NCI-H2196 treated with DMSO at 0.1 percent for 48 hours (cell line): ENCODE data around the gene CDCA8.
"Not testable (repeated sequence)": the region's sequence is repeated elsewhere in the genome, so short reads cannot be mapped to it uniquely, and the experiment has no call there.

Experiments used
- DNase-seq: peaks from one replicate; lab custom pipeline; 2025; ENCODE audit not compliant: unreplicated experiment; lab: John Stamatoyannopoulos, UW

The CDCA8 gene

DNA sequence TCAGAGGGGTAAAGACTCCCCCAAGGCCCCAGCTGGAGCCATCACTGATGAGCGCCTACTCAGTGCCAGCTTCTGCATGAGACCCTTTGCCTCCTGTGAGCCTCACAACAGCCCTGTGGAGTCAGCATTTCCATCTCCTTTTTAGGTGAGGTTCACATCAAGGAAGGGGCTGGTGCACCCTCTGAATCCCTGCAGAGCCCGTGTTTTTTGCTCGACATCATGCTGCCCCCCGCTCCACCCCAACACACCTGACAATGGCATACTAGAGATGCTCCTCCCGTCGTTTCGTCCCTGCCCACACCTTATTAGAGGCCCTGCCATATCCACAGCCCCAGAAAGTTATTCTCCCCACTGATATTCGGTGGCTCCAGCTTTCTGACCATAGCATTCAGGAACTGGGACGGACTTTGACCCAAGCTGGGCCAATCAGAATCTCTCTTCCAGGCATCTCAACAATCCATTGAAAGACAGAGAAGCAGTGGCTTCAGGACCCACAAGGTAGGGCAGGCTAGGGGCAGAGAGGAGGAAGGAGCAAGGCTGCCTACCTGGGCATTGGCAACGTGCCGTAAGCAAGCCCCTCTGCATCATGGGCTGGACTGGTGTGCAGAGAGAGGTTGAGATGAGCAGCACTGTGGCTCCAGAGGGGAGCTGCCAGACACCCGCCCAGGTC, 39.9 kb downstream of the CDCA8 start:
- no peak for DNase-seq

DNA sequence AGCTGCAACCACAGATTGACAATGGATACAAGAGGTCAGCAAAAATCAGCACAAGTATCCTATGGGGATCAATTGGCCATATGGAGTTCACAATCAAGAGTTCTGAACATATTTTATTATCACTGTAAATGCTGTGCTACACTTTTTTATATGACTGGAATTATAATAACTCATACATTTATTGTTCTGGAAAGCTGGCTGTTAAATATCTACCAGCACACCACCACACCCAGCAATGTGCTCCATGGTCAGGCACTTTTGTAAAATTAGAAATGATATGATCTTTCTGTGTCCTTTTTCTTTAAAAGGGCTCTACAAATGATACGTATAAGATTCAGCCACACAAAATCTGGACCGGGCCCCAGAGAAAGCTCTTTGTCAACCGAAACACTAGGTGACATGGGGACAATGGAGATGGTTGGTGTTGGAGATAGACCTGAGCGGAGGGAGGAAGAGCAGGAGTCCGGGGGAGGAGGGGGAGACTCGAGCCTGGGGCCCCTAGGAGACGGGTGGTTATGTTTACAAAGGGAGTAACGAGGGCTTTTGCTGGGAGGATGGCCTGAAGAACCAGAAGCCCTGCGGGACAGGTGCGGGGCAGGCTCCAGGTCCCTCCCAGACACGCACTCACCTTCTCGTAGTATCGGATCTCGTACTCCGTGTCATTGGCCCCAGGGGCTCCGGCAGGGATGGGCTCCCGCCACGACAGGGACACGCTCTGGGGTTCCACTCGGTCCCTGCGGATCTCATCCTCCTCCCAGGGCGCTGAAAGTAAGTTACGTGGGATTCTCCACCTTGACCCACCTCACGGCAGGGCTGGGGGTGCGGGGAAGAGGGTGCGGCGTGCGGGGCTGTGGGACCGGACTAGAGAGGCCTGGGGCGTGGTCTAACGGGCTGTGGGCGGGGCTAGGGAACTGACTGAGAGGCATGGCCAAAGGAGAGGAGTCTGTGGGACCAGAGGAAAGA, 42.6 kb downstream of the CDCA8 start:
- DNase-seq = no peak

DNA sequence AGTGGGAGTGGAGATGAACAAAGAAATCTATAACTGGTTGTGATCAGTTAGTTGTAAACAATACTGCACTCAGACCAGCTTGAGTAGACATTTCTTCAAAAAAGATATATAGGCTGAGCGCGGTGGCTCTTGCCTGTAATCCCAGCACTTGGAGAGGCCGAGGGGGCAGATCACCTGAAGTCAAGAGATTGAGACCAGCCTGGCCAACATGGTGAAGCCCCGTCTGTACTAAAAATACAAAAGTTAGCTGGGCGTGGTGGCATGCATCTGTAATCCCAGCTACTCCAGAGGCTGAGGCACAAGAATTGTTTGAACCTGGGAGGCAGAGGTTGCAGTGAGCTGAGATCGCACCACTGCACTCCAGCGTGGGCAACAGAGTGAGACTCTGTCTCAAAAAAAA, 45.7 kb downstream of the CDCA8 start:
- DNase-seq = not testable (repeated sequence)

DNA sequence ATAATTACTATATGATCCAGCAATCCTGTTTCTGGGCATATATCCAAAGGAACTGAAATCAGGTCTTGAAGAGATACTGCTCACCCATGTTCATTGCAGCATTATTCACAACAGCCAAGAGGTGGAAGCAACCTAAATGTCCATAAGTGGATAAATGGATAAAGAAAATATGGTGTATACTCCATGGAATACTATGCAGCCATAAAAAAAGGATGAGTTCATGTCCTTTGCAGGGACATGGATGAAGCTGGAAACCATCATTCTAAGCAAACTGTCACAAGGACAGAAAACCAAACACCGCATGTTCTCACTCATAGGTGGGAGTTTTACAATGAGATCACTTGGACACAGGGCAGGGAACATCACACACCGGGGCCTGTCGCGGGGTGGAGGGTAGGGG, 46.3 kb downstream of the CDCA8 start:
- not testable (repeated sequence) for DNase-seq

DNA sequence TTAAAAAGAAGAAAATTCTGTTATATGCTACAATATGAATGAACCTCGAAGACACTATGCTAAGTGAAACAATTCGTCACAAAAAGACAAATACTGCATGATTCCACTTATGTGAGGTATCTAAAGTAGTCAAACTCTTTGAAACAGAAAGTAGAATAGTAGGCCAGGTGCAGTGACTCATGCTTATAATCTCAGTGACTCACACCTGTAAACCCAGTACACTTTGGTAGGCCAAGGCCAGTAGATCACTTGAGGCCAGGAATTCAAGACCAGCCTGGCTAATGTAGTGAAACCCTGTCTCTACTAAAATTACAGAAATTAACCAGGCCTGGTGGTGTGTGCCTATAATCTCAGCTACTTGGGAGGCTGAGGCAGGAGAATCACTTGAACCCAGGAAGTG, 46.9 kb downstream of the CDCA8 start:
- peak; percentile 14 for DNase-seq

DNA sequence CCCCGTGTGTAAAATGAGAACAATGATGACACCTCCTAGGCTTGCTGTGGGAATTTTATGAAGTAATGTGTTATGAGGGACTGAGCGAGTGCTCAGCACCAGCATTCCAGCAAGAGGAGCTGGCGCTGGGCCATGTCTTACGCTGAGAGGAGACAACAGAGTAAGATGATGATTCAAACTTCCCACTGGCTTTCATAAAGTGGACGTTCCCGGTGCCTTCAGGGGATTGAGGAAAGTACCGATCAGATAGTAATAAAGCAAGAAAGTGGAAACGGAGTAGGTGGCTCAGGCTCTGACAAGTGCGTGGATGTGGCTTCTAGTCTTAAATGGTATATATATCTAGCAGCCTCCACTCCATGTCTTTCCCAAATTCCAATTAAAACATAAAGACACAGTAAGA, 48.8 kb downstream of the CDCA8 start:
- DNase-seq = no peak

DNA sequence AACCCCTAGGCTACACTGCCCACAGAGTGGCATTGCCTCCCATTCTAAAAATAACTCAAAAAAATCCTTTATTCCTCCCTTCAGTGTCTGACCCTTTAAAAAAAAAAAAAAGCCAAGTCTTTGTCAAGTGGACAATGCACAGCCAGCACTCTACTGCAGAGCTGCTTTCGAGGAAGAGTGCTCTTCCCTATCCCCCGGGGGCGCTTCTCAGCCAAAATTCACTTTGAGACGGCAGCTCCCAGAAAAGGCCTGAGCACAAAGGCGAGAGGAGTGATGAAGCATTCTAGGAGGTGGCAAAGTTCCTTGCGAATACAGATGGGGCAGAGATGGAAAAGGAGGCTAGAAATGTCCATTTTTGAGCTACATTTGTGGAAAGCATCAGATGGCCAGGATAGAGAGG, 49.3 kb downstream of the CDCA8 start:
- DNase-seq = no peak

DNA sequence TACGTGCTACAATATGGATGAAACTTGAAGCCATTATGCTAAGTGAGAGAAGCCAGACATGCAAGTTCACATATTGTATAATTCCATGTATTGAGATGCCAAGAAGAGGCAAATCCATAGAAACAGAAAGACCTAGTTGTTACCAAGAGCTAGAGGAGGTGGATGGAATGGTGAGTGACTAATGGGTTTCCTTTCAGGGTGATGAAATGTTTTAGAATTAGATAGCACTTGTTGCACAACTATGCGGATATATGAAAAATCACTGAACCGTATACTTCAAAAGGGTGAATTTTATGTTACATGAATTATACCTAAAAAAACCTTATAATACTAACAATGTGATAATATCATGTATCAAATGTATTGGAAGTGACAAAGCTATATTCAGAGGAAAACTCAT, 54.5 kb downstream of the CDCA8 start:
- no peak for DNase-seq

DNA sequence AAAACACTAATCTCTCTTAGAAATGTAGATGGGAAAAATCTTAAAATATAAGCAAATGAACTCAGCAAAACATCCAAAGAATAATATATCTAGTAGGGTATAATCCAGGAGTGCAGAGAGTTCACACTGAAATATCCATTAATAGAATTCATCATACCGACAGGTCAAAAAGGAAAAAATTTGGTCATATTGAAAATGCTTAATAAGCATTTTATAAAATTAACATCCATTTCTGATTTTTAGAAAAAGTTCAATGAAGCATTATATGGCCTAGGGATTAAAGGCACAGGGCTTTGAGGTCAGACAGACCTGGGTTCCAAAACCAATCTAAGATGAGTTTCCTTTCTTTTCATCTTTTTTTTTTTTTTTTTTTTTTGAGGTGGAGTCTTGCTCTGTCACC, 56.2 kb downstream of the CDCA8 start:
- no peak for DNase-seq

DNA sequence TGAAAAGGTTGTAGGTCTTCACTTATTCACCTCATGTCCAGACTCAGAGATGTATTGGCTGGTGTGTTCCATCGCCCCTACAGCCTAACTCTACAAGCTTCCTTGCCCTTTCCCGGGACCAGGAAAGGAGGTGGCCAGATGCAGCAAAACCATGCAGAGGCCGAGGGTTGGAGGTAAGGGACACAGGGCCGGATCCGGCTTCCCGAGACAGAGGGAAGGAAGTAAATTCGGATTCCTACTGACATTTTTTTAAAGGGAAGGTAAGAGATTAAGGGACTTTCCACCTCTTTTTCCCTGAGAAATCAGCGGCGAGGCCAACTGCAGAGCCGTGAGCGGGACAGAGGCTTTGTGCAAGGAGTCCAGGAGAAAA, 59.9 kb downstream of the CDCA8 start:
- DNase-seq = no peak

DNA sequence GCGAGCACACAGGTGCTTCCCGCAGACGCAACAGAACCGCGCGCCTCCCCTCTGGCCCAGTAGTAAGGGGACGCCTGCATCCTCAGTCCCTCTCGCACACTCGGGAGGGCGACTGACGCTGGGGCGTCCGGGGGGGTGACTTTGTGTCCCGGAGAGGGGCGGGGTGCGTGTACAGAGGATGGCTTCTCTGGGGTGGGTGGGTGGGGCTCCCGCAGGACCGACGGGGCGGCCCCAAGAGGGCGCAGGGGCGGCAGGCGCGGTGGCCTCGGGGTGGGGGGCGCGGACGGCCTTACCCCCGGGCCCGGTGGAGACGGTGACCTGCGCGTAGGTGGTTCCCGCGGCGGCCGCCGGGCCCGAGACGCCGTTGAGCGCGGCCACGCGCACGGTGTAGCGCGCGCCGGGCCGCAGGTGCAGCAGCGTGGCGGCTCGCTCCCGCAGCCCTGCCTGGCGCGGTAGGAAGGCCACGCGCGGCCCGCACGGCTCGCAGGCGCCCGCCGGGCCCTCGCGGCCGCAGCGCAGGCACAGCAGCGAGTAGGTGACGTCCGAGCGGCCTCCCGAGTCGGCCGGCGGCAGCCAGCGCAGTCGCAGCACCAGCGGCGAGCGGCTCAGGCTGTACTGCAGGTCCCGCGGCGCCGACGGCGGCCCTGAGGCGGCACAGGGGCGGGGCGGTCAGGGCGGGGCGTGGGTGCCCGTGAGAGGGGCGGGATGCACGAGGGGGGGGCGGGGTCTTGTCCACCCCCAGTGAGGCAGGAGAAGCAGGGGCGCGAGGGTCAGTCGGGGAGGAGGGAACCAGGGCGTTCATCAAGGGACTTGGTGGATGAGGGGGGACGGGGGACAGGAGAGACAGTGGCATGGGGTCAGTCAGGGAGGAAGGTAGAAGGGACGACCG, 60.5 kb downstream of the CDCA8 start:
- DNase-seq = no peak

DNA sequence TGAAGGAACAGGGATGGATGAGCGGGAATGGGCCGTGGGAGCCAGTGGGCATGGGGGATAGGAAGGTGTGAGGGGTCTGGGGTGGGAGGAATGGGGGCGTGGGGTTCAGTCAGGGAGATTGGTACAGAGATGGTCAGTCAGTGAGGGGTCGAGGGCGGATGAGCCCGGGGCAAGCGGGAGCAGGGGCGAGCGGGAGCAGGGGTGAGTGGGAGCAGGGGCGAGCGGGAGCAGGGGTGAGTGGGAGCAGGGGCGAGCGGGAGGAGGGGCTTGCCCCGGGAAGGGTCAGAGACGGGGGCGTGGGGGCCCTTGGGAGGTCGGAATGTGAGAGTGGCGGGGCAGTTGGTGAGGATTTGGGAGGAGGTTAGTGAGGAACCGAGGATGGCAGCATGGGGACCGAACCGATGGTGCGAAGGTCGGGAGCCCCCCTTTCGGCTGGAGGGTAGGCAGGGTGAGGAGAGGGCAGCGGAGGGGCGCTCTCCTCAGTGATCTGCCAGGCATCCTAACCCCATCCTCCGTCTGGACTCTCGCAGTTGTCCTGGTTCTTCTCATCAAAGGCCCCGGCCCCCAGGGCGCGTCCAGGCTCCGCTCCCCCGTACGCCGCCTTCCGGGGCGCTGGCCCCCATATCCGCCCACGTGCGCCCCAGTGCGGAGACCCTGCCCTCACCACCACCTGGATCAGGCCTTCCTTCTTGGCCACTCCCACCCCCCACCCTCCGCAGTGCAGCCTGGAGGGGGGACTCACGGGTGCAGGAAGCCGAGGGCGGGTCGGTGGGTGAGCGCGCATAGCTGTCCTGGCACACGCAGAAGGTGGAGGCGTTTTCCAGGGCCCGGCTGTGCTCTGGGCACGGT, 61.4 kb downstream of the CDCA8 start:
- DNase-seq = no peak

DNA sequence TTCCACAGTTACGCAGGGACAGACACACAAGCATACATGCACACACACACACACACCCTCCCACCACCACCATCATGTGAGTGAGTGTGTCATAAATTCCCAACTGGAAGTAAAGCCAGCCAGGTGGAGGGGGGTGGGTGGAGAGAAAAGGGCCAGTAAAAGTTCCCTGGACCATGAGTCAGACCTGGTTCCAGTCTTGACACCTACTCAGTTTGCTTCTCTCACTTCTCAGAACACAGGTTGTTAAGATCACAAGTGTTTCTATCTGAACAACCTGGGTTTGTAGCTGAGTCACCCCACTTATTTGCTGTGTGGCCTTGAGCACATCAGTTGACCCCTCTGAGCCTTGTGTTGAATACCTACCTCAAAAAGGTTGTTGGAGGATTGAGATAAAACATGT, 63.0 kb downstream of the CDCA8 start:
- no peak for DNase-seq

DNA sequence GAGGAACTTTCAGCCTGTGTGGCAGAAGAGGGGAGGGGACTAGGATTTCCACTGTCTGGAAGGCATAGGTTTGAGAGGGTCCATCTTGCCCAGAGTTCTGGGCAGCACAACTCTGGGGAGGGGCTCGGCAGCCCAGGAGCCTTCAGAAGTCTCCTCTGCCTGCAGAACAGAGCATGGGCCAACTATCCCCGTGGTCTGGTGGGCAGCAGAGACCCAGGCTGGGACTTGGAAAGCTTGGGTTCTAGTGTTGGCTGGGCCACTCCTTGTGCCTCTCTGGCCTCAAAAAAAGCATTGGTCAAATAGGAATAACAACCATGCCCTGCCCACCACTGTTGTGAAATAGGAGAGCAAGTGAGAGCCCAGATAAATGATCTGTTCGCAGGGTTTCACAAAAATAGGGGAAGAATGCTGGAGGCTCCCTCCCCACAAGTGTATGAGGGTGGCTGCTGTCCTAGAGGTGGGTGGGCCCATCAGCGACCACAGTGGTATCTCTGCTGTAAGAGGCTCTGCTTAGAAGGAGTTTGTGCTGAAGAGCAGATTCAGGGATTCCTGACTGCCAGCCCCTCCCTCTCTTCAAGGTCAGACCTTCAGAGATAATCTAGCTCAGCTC, 63.7 kb downstream of the CDCA8 start:
- DNase-seq = no peak
